T-helper 2 cell (primary cell): ENCODE results near the gene ILK.
A peak's percentile ranks its signal among the peaks of the same experiment; 100 is the strongest.

Experiments
- DNase-seq, 5 experiments: peaks; one replicate each; pipeline versions ENCODE4 v3.0.0 to v3.0.0-alpha.2; 2012 to 2022

ILK gene

DNA sequence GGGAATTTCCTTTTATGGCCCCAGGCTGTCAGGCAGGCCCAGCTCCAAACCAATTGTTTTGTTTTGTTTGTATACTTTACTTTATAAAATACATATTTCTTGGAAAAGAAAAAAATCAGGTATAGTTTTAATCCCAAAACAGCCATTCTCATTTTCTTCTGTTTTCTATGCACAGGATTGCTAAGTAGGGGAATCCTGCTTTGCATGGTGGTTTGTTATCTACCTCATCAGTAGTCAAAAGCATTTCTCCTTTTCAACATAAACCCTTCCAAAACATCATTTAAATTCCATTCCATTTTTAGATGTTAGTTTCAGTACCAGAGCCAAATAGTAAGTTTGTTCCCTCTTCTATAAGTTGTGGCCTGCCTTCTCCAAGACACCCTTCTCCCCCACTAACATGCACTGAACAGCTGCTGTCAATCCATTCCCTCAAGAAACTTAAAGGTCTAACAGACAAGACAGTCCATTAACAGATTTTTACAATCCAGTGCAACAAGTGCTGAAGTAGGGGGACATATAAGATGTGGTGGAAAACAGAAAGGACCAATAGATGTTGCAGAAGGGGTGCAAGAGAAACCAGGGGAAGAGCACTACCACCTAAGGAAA is 3.7 kb downstream of the ILK start:
- peak in 1 of 5 experiments; percentile 54 for DNase-seq

DNA sequence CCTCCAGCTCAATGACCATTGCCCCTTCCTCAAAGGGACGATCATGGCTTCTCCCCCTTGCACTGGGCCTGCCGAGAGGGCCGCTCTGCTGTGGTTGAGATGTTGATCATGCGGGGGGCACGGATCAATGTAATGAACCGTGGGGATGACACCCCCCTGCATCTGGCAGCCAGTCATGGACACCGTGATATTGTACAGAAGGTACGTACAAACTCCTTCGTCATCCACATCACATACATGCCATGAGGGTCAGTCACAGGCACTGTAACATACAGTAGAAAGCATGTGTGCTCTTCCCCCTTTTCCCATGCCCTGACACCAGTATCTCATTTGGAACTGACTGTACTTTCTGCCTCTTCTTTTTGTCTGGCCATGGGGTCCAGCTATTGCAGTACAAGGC is 4.4 kb downstream of the ILK start:
- no peak for DNase-seq

DNA sequence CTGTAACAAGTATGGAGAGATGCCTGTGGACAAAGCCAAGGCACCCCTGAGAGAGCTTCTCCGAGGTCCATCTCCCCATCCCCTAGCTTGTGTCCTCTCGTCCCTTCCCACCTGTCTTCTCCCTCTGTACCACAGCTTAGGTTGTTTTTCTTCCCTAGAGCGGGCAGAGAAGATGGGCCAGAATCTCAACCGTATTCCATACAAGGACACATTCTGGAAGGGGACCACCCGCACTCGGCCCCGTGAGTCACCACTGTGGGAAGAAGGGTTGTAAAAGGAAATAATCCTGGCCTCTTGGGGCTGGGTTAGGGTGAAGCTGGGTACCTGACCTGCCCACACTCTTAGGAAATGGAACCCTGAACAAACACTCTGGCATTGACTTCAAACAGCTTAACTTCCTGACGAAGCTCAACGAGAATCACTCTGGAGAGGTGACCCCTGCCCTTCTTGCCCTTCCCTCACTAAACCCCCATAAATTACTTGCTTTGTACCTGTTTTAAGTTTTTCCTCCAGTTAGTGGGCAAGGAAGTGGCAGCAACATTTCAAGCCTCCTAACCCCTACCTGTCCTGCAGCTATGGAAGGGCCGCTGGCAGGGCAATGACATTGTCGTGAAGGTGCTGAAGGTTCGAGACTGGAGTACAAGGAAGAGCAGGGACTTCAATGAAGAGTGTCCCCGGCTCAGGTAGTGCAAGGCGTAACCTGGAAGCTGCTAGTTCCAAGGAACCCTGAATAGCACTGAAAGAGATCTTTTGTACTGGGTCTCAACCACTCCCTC is 5.3 kb downstream of the ILK start:
- no peak for DNase-seq

DNA sequence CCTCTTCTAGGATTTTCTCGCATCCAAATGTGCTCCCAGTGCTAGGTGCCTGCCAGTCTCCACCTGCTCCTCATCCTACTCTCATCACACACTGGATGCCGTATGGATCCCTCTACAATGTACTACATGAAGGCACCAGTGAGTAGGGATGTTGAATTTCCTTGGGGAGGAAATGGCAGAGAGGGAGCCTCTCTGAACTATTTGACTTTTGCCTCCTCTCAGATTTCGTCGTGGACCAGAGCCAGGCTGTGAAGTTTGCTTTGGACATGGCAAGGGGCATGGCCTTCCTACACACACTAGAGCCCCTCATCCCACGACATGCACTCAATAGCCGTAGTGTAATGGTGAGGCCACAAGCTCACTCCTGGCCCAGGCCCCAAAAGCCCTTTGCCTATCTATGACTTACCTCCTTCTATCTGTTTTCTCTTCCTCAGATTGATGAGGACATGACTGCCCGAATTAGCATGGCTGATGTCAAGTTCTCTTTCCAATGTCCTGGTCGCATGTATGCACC is 6.0 kb downstream of the ILK start:
- DNase-seq, result no peak

DNA sequence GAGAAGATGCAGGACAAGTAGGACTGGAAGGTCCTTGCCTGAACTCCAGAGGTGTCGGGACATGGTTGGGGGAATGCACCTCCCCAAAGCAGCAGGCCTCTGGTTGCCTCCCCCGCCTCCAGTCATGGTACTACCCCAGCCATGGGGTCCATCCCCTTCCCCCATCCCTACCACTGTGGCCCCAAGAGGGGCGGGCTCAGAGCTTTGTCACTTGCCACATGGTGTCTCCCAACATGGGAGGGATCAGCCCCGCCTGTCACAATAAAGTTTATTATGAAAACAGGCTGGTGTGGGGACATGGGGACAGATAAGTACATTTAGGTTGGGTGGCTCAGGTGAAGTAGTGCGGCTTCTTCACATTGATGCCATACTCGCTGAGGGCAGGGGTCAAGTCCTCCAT is 7.0 kb downstream of the ILK start:
- no peak for DNase-seq

DNA sequence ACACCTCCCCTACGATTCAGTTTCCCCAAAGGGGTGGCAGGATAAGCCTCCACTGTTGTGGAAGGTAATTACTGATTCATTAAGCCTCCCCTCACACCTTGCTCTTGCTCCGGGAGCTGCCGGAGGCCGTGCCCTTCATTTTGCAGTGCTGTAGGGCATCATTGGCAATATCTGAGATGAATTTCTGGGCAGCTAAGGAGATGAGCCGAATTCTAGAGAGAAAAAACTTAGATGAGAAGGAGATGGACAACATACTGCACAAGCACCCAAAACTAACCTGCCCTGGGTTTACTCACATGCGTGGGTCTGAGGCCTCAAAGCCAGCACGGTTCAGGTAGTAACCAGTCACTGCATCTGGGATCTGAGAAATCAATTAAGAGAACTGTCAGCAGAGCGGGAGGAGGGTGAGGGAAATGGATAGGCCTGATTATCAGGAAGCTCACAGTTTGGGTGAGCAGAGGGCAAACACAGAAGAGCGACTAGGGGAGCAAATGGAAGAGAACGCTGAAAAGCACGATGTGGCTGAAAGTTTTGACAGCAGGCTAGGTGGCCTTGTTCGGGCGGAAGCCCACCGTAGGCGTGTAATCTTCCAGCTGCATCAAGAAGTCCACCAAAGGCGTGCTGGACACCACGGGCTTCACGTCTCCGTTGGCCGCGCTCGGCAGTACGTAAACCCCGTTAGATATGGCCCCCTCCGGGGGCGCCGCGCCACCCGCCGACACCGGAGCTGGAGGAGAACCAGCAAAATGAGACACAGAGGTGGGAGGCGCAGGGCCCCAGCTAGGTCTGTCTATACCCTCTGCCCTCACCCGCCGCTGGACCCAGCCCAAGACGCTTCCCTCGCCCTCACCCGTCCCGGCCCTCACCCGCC is 7.8 kb downstream of the ILK start:
- DNase-seq, result peak in 1 of 5 experiments; percentile 19

DNA sequence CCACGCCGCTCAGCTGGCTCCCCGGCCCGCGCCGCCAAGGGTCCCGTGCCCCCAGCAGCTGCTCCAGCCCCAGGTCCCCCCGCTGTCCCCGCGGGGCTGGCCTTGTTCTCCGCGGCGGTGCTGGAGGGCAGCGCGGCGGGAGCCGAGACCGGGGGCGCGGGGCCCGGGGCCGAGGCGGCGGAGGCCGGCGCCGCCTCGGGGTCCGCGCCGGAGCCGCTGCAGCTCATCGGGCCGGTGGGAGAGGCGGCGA is 8.3 kb downstream of the ILK start:
- peak in 1 of 5 experiments; percentile 38 for DNase-seq

DNA sequence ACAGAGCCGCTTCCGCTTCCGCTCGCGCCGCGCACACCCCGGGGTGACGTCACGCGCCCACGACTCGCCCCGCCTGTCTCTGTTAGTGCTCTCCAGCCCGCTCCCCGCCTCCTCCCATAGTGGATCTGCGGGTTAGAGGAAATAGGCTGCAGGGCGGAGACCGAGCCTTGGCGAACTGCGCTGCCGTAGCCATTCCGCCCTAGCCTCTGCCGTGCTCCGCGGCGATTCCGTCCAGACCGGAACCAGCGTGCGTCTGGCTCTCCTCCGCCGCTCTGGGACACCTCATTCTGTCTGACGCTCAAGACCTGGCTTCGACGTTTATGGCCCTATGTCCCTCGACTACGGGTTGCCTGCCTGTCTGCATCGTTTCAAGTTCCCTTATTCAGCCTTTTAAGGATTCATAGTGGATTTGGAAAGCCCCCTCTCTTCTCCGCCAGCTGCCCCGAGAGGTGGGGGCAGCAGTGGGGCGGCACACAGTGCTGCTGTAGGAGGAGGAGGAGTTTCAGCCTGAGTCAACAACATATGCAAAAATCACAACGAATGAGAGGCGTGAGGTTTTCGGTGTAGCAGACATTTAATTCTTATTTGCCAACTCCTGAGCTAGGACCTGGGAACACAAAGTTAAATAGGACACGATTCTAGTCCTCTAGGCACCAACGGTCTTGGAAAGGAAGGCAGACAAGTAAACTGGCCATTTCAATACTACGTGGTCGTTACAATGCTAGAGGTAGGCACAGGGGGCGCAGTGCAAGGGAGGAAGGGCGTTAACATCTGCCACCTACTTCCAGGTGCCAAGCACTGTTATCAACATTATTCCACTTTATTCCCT is 8.9 kb downstream of the ILK start, which contains the start of gene TAF10:
Gene TAF10 (minus strand): TSS at position 4 of the 829 bp plus-strand sequence. CDS start 27 bp downstream, outside the sequence.
- peak; percentile 89 to 97 (median 95) for DNase-seq

DNA sequence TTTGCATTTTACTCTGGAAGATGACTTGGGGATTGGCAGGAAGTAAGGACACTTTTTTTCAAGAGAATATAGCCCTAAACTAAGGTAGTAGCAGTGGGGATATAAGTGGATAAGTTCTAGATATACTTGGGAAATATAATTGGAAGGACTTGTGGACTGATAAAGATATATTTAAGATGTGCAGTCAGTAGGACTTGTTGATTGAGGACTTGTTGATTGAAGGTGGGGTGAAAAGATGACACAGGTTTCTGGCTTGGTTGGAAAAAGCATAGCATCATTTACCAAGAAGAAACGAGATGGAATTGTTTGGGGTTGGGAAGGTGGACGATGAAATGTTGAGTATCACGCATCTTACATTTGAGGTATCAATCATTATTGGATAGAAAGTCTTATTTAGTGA is 9.9 kb downstream of the ILK start:
- DNase-seq, result no peak

DNA sequence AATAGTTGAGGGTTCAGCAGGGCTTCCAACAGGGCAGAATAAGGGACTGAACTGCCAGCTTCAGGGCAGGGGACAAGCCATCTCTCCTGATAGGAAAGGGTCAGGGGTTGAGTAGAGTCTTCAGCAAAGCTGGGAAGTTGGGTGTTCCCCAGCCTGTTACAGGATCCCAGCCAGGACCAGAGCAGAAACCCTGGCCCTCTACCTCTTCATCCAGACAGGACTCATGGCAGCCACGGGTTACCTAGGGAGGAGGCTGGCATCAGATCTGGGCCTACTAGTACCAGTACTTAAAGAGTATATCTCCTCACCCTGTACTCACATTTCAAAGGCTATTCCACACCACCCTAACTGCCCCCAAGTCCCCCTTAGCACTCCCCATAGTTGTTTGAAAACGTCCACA is 10.9 kb downstream of the ILK start:
- DNase-seq, result no peak

DNA sequence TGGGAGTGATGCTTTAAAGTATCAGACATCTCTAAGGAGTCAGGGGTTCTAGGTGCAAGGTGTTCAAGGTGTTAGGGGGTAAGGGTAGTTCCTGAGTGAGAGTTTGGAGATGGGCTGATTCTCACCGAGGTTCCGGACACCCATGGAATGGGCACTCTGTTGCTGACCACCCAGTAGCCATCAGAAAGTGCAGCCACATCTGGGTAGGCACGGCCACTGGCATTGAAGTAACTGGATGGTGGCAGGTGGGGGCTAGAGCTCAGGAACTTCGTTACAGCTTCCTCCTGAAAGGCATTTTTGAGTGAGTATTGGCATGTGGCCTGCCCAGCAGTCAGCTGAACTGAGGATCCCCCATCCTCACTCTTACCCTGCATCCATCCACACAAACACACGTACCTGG is 11.5 kb downstream of the ILK start:
- no peak for DNase-seq

DNA sequence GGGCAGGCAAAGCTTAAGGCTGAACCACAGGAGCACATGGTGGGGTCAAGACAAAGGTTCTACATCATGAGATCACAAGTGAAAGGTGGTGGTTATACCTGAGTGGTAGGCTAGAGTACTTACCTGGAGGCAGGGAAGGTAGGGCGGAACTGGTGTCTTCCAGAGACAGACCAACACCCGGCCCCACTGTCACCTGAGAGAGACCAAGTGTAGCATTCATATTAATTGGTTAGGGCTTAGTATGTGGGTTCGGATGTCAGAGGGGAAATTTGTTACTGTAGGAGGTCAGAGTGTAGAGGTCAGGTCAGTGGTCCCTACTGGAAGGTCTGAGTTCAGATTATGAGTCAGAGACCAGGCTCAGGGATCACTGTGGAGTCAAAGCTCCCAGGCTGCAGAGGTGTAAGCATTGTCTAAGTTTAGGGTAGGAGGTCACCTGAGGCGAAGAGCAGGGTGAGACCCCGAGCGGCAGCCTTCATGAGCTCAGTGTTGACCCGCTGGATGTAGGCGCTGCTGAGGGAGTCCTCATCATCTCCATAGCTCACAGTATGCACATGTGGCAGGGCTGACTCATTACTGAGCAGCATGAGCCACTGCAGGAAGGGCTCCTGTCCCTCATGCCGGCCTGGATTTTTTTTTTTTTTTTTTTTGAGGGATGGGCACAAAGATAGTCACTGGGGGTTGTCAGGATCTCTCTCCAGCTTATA is 12.5 kb downstream of the ILK start:
- DNase-seq, result no peak

DNA sequence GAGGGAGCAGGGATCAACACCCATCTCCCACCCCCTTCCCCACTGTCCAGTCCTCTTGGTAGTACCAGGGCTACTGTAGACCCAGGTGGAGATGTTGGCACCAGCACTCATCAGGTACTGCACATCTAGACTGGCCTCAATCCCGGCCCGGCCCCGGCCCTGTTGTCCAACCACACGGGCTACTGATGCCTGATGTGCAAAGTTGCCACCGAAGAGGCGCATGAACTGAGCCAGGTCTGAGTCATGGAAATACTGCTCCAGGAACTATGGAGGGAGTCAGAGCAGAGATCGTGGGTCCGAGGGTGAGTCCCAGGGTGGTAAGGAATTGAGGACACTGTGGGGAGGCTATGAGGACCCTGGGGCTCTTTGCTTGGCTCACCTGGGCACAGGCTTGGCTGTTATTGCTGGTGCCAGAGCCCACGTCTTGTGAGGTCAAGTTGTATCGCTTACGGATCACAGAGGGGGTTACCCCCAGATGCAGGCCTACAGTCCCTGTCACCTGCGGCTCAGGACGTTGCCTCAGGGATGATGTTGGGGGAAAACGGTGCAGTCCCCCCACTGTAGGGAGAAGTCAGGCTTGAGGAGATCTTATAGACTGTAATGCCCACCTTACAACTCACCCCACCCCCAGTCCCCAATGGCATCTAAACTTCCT is 13.1 kb downstream of the ILK start:
- DNase-seq, result no peak

DNA sequence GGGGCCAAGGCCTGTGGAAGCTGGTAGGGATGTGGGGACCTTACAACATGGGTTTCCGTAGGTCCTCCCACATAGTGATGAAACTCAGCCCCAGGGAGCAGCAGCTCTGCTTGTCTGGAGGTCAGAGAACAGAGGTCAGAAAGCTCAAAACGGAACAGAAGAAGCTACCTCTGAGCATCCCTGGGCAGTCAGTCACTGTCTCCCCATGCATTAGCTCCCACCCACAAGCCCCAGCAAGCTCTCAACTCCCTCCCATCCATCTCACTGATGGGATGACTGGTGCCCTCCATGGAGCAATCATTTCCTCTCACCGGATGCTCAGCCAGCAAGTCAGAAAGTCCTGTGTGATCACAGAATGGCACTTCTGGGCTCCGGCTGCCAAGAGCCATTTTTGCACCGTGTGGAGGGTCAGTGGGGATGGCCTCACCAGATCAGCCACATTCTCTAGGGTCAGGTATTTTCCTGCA is 13.8 kb downstream of the ILK start:
- DNase-seq, result no peak

DNA sequence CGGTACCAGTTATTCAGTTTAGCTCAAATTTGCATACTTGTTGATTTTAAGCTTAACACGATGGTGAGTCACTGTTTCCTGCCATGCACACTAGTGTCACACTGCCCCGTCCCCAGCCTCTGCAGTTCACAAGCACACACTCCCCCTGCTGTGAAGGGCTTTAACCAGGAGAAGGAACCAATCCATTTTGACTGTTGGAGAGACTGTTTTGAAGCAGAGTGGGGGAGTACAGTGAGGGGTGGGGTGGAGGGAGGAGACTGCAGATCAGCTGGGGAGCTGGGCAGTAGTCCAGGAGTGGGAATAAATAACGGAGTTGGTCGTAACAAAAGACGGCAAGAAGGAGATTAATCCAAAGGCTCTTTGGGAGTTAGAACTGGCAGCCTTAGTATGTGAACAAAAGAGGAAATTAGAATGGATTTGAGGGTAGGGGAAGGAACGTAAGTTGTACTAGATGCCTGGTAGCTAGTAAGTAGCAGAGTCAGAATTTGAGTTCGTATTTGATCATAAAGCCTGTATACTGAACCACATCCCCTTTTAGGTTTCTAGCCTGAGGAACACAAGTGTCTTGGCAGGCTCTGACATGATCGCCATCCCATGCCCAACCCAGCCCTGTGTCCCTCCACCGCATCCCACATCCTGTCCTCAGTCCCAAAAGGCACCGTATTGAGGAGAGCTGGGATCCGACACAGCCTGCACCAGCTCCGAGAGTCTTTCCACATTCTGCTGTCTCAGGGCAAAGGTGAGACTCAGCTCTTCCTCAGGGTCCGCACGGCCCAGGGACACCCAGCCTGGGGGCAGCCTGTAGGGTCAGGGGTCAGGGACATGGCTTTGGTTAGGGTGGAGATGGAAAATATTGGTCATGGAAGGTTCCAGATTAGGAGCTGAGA is 14.8 kb downstream of the ILK start:
- peak in 4 of 5 experiments; percentile 35 to 81 (median 47) for DNase-seq

DNA sequence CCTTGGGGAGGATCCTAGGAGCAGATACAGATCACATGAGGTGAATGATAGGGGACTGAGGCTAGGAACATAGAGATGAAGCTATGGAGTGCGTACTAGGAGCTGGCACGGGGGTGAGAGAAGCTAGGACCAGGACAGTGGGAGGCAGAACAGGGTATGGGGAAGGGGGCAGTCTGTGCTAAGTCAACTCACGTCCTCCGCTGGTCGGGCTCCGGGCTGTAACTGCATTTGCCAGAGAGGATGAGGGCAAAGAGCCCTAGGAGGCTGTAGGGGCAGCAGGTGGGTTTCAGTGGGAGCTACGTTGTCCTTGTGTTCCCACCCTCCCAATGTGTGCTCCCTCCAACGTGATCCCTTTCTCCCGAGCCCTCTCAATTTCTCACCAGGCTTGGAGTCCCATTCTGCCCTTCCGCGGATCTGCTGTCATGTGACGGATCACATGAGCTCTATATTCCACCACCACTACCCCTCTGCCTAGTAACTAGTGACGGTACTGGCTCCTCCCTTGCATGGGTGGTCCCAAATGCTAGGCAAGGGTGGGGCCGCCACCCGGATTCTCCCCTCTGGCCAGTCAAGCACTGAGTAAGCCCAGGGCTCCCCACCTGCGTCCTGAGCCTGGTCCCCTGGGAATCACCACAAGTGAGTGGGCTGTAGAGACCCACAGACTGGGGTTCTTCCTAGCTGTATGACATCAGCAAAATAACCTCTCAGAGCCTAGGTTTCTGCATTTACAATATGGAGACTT is 15.6 kb downstream of the ILK start, which contains the start of gene TPP1:
Gene TPP1 (minus strand): TSS at position 419 of the 742 bp plus-strand sequence. CDS start 22 bp downstream, at position 397.
- DNase-seq, result peak; percentile 56 to 90 (median 83)

DNA sequence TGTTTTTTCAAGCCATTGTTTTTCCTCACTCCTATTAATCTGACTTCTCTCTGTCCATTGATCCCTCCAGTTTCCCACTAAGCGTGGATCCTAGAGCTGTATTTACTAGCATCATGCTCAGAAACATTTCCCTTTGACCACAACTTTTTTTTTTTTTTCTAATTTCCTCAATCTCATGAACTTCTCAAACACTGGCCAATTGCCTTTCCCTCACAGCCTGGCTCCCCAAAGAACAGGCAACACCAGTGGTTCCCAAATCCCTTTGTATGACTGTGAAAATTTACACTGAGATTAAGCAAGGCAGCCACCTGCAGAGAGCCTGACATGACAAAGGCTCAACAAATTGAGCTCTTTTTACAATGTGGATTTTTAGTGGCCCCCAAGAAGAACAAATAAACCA is 17.1 kb downstream of the ILK start:
- no peak for DNase-seq

DNA sequence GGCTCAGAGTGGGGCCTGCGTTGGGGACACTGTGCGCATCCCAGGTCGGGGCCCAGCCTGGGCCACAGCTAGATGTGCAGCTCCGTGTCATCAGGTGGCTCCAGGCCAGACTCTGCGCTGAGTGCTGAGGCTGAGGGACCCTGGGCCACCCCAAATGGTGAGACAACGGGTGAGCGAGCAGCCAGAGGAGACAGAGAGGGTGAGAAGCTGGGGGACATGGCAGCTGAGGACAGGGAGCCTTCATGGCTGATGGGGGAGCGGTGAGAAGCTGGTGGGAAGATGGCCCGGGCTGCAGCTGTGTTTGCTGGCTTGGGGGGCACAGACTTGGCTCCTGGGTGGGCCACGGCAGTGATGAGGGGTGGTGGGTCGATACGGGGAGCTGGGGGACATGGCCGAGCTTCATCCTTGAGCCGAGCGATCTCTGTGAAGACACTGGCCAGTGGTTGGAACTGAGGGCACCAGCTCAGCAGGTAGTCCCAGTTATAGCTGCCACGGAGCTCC is 18.2 kb downstream of the ILK start:
- DNase-seq, result no peak
